ENCODE results near the gene ZNG1F.
"Not testable (repeated sequence)": the region's sequence is repeated elsewhere in the genome, so short reads cannot be mapped to it uniquely, and the experiment has no call there.

GRCh38 chr9:41087929-41088328 is 101.2 kb downstream of the ZNG1F start:
- not testable (repeated sequence) for TF ChIP-seq CTCF (IDR thresholded peaks at IDR 0.05; ENCODE audit: low read depth, low read length, poor library complexity, severe bottlenecking); EZH2phosphoT487 (IDR thresholded peaks at IDR 0.05; ENCODE audit: borderline replicate concordance, low read length)

Data from DOHH2 (cell line).